GM12873 (cell line): ENCODE results near the gene GPR78.
A peak's percentile ranks its signal among the peaks of the same experiment; 100 is the strongest.

Experiments used
- TF ChIP-seq, protein P1 (sequence below): IDR thresholded peaks from 2 replicates; pipeline ENCODE4 v1.5.1; 2012; ENCODE audit warnings: low read depth, mild to moderate bottlenecking, moderate library complexity, low read length, control low read depth; ENCODE audit not compliant: insufficient read depth; ENCODE audit errors: missing control alignments

The GPR78 gene

DNA sequence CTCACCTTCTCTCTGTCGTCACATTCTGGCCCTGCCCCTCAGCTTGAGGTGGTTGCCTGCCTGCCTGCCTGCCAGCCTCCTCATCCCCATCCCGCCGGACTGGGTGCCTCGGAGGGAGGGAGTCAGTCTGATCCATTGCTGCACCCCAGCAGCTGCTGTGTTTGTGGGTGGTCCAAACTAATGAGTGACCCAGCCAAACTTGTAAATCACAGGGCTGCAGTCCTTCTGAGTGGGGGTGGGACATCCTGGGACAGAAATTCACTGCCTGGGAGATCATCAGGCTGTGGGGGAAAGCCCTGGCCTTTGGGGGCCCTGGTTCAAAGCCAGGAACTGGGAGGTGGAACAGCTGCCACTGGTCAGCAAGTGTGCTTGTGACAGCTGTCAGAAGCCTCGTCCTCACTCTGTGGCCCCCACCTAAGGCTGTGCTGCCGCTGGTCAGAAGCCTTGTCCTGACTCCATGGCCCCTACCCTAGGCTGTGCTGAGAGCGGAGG is 5.6 kb downstream of the GPR78 start:
- TF ChIP-seq, protein P1, sequence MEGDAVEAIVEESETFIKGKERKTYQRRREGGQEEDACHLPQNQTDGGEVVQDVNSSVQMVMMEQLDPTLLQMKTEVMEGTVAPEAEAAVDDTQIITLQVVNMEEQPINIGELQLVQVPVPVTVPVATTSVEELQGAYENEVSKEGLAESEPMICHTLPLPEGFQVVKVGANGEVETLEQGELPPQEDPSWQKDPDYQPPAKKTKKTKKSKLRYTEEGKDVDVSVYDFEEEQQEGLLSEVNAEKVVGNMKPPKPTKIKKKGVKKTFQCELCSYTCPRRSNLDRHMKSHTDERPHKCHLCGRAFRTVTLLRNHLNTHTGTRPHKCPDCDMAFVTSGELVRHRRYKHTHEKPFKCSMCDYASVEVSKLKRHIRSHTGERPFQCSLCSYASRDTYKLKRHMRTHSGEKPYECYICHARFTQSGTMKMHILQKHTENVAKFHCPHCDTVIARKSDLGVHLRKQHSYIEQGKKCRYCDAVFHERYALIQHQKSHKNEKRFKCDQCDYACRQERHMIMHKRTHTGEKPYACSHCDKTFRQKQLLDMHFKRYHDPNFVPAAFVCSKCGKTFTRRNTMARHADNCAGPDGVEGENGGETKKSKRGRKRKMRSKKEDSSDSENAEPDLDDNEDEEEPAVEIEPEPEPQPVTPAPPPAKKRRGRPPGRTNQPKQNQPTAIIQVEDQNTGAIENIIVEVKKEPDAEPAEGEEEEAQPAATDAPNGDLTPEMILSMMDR, result no peak

- TF ChIP-seq, protein P1, result no peak
Measured at GRCh38 chr4:8586246-8586645, 6.1 kb downstream of the GPR78 start.

GRCh38 chr4:8586671-8587468 is 6.7 kb downstream of the GPR78 start:
- TF ChIP-seq, protein P1, result peak; percentile 34

DNA sequence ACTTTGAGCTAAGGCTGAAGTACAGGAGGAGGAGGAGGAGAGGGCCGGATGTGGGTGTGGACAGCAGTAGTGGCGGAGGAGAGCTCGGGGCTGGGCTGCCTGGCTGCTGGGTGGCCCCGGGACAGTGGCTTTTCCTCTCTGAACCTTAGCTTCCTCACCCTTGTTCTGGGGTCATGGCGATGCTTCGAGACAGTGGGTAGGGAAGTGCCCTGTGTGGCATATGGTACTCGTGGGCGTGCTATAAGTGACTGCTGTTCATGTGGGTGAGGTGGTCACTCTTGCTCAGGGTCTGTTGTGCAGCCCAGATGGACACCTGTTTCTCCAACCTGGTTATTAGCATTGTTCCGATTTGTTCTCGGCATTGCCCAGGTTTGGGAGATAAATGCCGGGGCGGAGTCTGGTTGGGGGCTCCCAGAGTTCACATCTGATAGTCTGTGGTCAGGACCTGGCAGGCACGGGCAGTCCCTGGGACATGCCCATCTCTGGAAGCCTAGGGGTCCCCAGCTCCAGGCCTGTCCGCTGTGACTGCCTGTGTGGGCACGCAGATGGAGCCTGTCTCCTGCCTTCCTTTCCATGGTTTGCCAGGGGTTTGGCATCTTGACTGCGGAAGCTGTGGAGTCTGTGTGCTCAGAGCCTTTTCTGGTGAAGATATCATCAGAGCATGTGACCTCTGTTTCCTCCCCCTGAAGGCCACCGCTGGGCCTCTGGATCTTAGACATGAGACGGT is 7.4 kb downstream of the GPR78 start:
- TF ChIP-seq, protein P1, result no peak

- TF ChIP-seq, protein P1, result no peak
Measured at GRCh38 chr4:8588196-8588470, 7.9 kb downstream of the GPR78 start.

- TF ChIP-seq, protein P1, result no peak
Measured at GRCh38 chr4:8589336-8589735, 9.1 kb downstream of the GPR78 start.

DNA sequence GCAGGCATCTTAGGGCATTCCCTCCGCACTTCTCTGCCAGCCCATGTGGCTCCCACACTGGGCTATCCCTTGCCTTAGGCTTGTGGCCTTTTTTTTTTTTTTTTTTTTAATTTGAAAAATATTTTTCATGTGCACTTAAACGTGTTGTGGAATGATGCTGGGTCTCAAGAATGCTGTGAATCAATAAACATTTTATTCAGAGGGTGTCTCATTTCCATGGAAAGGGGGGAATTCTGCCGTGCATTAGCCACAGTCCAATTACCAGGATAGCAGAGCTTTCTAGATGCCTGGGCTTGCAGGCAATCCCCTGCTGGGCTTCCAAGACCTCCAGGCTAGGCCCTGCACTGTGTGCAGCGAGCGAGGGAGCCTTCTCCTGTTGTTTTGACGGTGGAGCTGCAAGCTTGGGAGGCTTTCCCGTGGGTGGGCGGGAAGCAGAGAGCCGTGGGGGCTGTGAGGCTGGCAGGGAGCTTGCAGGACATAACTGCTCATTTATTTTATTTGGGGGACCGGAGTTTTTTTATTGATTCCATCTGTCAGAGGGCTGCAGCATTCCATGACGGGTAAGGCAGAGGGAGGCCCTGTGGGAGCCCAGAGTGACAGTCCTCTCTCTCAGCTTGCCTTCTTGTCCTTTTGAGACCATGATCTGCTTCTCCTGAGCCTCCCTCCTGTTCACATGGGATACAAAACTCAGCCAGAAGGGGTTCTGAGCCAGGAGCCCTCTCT is 9.8 kb downstream of the GPR78 start:
- TF ChIP-seq, protein P1, result no peak
